Breast epithelium (tissue), 4 donors: ENCODE results near the gene GJD4. TPM values are rescaled to one million over a fixed set of nuclear protein-coding genes. Genes with fewer than 3 reads are reported as not detected.

Experiments
- DNase-seq, 2 donors: peaks; one replicate each; pipeline ENCODE4 v3.0.0-alpha.2; 2019; ENCODE audit warnings: low spot score in 2 of 2
- H3K27ac ChIP-seq, 2 donors: fragments of 200-600 bp; sonication (generic) in 1 of 2; one replicate each; pipeline ENCODE4 v1.5.1; 2016 to 2019; ENCODE audit warnings: mild to moderate bottlenecking in 1 of 2
- H3K27me3 ChIP-seq, 2 donors: fragments of 200-600 bp; sonication (generic) in 1 of 2; one replicate each; pipeline versions ENCODE4 v1.5.1 to v1.6.0; 2017 to 2019; ENCODE audit warnings: control low read depth in 1 of 2, mild to moderate bottlenecking in 1 of 2
- H3K36me3 ChIP-seq: fragments of 200-600 bp; one replicate; pipeline ENCODE4 v1.5.1; 2019
- H3K4me1 ChIP-seq, 2 donors: fragments of 200-600 bp; sonication (generic); one replicate each; pipeline ENCODE4 v1.5.1; 2016 to 2019; ENCODE audit warnings: control low read depth in 1 of 2
- H3K4me3 ChIP-seq, 3 donors: fragments of 200-600 bp; sonication (generic); 1 replicate in 2 of 3; 2 replicates in 1 of 3; pipeline ENCODE4 v1.5.1; 2016 to 2019; ENCODE audit warnings: mild to moderate bottlenecking in 3 of 3, moderate library complexity in 2 of 3
- H3K9me3 ChIP-seq, 2 donors: fragments of 200-600 bp; sonication (generic) in 1 of 2; one replicate each; pipeline ENCODE4 v1.5.1; 2016 to 2019; ENCODE audit warnings: control low read depth in 1 of 2
- CTCF ChIP-seq, 3 donors: fragments of 450-650 bp; IDR thresholded peaks; one replicate each; pipeline ENCODE4 v1.5.1; 2016 to 2017; ENCODE audit warnings: antibody characterized with exemption in 3 of 3, mild to moderate bottlenecking in 3 of 3, moderate library complexity in 3 of 3
- POLR2A ChIP-seq: fragments of 450-650 bp; IDR thresholded peaks from one replicate; pipeline ENCODE4 v1.6.1; 2016; ENCODE audit warnings: antibody characterized with exemption, mild to moderate bottlenecking, moderate library complexity
- POLR2AphosphoS5 ChIP-seq, 3 donors: sonication (generic); formaldehyde crosslinking; IDR thresholded peaks; one replicate each; pipeline ENCODE4 v1.6.1; 2017; ENCODE audit warnings: antibody characterized with exemption in 3 of 3
- intact Hi-C: fragments of 100-400 bp; cut with DNase I; formaldehyde crosslinking; loops from one replicate; pipeline ENCODE4 v1.15.1; 2023; ENCODE audit warnings: low total_unique reads
- total RNA-seq, 3 donors: library from RNA; depleted of rRNA; stranded (reverse); fragments of >200 nt; gene quantifications; one replicate each; pipeline ENCODE4 v1.1.0, GENCODE V29; 2016

Gene GJD4
- total RNA-seq, 3 donors from 2014 or later: not detected

- H3K4me3 ChIP-seq: no peak overlapping the region
- no peaks in the 10 kb centered on the region for H3K9me3 ChIP-seq
- no peaks in the 10 kb centered on the region for H3K27me3 ChIP-seq
- H3K27ac ChIP-seq: no peak overlapping the region
- no peak for TF ChIP-seq POLR2AphosphoS5 (IDR thresholded peaks at IDR 0.05)
- intact Hi-C loops: no loop called here
- no peak for DNase-seq
- no peaks in the 10 kb centered on the region for H3K36me3 ChIP-seq
- no peaks in the 10 kb centered on the region for H3K4me1 ChIP-seq
Measured at GRCh38 chr10:35633006-35633980, 28.2 kb downstream of the GJD4 start.

GRCh38 chr10:35635576-35635975 is 30.4 kb downstream of the GJD4 start:
- Histone ChIP-seq H3K27me3 (no peaks in the 10 kb centered on the region), H3K36me3 (no peaks in the 10 kb centered on the region), H3K4me1 (no peaks in the 10 kb centered on the region), H3K27ac (no peak overlapping the region), H3K9me3 (no peaks in the 10 kb centered on the region), H3K4me3 (no peak overlapping the region)
- intact Hi-C loops: no loop called here
- peak; percentile 53 to 91 (median 85) for TF ChIP-seq CTCF (IDR thresholded peaks at IDR 0.05)
- TF ChIP-seq POLR2A: no peak
- no peak for TF ChIP-seq POLR2AphosphoS5 (IDR thresholded peaks at IDR 0.05)
- no peak for DNase-seq

- intact Hi-C loops: loop anchor here (2.0 kb wide), 1 partner anchor 1146 kb away; no protein-coding TSS in a partner anchor
- peak overlapping the region in 1 of 3 donors; percentile 21 for H3K4me3 ChIP-seq
Measured at GRCh38 chr10:35636956-35637355, 31.8 kb downstream of the GJD4 start.

GRCh38 chr10:35637462-35637861 is 32.3 kb downstream of the GJD4 start:
- no peak overlapping the region for H3K27ac ChIP-seq
- DNase-seq: no peak
- H3K4me3 ChIP-seq: peak overlapping the region in 2 of 3 donors; percentile 12 to 21
- no peaks in the 10 kb centered on the region for H3K9me3 ChIP-seq
- H3K4me1 ChIP-seq: no peaks in the 10 kb centered on the region
- no peaks in the 10 kb centered on the region for H3K27me3 ChIP-seq
- intact Hi-C loops: loop anchor here (2.0 kb wide), 1 partner anchor 1145 kb away; no protein-coding TSS in a partner anchor
- H3K36me3 ChIP-seq: no peaks in the 10 kb centered on the region
- TF ChIP-seq CTCF (IDR thresholded peaks at IDR 0.05): no peak
- no peak for TF ChIP-seq POLR2A
- TF ChIP-seq POLR2AphosphoS5 (IDR thresholded peaks at IDR 0.05): no peak

More at GRCh38 chr10:35636956-35637355, 31.8 kb downstream of the GJD4 start:
- Histone ChIP-seq H3K4me1 (no peaks in the 10 kb centered on the region), H3K9me3 (no peaks in the 10 kb centered on the region), H3K27ac (no peak overlapping the region), H3K36me3 (no peaks in the 10 kb centered on the region), H3K27me3 (no peaks in the 10 kb centered on the region)
- DNase-seq: no peak
- TF ChIP-seq POLR2A: no peak
- no peak for TF ChIP-seq POLR2AphosphoS5 (IDR thresholded peaks at IDR 0.05)
- no peak for TF ChIP-seq CTCF (IDR thresholded peaks at IDR 0.05)

- no peak for DNase-seq
- Histone ChIP-seq H3K27me3 (no peaks in the 10 kb centered on the region), H3K4me1 (no peaks in the 10 kb centered on the region), H3K4me3 (no peak overlapping the region), H3K36me3 (no peaks in the 10 kb centered on the region), H3K27ac (no peak overlapping the region), H3K9me3 (no peaks in the 10 kb centered on the region)
- TF ChIP-seq CTCF (IDR thresholded peaks at IDR 0.05): peak in 1 of 3 donors; percentile 9
- TF ChIP-seq POLR2A: no peak
- TF ChIP-seq POLR2AphosphoS5 (IDR thresholded peaks at IDR 0.05): no peak
- intact Hi-C loops: no loop called here
Measured at GRCh38 chr10:35638101-35638500, 33.0 kb downstream of the GJD4 start.
